HG03457 (cell line): ENCODE results near the gene CMTM5.

ENCODE experiments used
- ATAC-seq: cut with Tn5 transposase; IDR thresholded peaks from one replicate; pipeline ENCODE4 v1.9.1; 2021; ENCODE audit warnings: moderate number of reproducible peaks; ENCODE audit not compliant: unreplicated experiment

Gene CMTM5

GRCh38 chr14:23357261-23357660 is 19.6 kb upstream of the CMTM5 start:
- ATAC-seq: no peak

- no peak for ATAC-seq
These were observed 18.8 kb upstream of the CMTM5 start for GRCh38 chr14:23358042-23358441.

- ATAC-seq: no peak
These were observed 18.2 kb upstream of the CMTM5 start for GRCh38 chr14:23358553-23359166.

DNA sequence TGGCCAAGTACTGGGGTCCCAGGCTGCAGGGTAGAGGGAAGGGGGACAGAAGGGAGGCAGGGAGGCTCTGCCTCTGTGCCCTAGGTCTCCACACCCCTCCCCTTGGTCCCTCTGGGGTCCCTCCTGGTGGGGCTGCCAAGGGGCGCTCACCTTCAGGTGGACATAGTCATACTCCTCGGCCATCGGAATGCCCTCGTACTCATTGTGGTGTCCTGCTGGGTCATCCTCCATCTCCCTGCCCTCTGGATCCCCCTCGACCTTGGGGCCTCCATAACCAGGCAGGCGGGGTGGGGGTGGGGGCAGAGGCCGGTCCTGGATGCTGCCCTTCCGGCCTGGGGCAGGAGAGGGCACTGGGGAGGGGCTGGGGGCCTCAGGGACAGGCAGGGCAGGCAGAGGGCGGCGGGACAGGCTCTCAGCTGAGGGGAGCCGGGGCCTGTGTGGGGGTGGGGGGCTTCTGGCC is 17.6 kb upstream of the CMTM5 start:
- ATAC-seq: no peak

DNA sequence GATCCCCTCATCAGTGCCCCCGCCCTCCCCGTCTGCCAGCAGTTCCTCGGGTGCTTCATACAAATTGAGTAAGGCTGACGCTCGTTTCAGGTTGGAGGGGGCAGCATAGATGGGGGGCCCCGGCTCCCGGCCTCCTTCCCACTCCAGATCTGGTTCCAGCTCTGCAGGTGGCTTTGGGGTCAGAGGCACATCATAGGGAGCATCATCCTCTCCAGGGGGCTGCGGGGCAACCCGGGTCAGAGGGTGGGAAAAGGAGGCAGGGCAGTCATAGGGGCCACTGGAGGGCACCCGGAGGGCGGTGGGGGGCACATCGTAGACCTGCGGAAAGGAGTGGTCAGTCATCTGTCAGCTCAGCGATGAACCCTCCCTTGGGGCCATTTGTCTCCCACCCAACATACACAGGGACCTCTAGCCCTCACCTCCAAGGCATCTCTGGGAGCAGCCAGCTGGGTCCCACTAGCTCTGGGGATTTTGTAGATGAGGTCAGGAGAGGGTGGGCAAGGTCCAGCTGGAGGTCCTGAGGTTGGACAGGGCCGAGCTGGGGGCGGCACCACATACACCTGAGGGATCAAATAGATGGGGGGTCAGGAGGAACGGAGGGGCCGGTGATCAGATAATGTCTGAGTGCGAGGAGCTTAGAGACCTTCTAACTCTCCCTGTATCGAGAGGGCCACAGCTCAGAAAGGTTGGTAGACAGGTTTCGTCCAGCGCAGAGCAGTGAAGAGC is 17.0 kb upstream of the CMTM5 start:
- no peak for ATAC-seq

DNA sequence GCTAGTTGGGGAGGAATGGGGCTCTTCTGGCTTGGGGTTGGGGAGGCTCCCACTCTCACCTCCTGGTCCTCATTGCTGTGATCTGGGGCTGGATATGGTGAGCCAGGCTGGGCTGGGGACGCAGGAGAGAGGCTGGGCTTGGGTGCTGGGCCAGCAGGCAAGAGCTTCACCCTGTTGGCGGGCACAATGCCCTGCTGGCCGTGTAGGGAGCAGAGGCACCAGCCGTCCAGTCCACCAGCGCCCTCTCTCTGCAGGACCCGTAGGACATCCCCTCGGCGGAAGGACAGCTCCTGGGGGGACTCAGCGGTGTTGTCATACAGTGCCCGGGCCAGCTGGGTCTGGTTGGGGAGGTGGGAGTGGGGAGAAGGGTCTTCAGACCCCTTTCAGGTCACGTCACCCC is 16.4 kb upstream of the CMTM5 start:
- ATAC-seq: no peak

DNA sequence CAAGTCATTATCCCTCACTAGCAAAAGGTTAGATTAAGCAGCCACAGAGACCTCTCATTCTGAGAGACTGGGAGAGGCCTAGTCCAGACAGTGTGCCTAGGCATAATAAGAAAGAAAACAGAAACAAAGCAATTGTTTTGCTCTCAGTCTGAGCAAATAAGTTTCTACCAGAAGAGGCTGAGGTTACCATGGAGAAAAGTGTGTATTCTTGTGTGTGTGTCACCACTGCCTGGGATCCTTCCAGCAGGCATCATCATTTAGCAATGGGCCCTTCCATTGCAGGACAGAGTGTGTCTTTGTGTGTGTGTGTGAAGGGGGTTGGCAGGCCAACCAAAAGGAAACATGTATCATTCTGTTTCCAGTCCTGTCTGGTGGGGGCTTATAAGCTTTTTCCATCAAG is 15.5 kb upstream of the CMTM5 start:
- no peak for ATAC-seq

DNA sequence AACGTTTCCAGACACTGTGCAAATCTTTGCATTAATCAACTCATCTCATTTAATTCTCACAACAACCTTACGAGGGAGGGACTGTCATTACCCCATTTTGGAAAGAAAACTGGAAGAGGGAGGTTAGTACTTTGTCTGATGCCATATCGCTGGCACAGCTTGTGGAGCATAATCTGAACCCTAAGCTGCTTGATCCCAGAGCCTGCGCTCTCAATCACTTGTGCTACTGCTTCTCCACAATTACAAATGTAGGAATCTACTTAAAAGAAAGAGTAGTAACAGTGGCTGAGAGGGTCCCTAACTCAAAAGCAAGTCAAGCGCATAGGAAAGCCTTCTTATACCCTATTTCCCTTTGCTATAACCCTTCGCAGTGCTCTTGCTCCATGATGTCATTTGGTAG is 15.1 kb upstream of the CMTM5 start:
- ATAC-seq: no peak

DNA sequence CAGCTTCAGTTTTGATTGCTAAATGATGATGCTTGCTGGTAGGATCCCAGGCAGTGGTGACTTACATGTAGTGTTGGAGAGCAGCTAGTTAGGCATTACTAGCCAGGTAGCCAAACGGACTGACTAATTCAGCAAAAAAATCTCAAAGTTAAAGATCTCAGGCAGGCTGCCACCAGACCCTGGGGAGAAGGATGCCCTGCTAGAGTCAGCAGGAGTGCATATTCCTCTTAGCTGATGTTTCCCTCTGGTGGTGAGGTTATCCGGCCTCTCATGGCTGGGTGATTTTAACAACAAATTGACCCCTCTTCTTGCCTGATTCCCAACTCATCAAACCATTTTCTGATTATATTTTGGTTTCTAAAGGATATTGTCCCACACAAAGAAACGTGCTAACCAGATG is 14.6 kb upstream of the CMTM5 start:
- ATAC-seq: no peak

GRCh38 chr14:23364164-23365035 is 12.4 kb upstream of the CMTM5 start:
- no peak for ATAC-seq

GRCh38 chr14:23365036-23365731 is 11.7 kb upstream of the CMTM5 start, which contains the start of gene EFS:
Gene EFS, minus strand, starts transcription at chr14:23365172. Its CDS starts 147 bp downstream, at chr14:23365025.
- no peak for ATAC-seq

- no peak for ATAC-seq
These were observed 11.0 kb upstream of the CMTM5 start for GRCh38 chr14:23365732-23366425.

- ATAC-seq: no peak
These were observed 10.4 kb upstream of the CMTM5 start for GRCh38 chr14:23366426-23366921.

GRCh38 chr14:23370221-23370620 is 6.6 kb upstream of the CMTM5 start:
- ATAC-seq: no peak

DNA sequence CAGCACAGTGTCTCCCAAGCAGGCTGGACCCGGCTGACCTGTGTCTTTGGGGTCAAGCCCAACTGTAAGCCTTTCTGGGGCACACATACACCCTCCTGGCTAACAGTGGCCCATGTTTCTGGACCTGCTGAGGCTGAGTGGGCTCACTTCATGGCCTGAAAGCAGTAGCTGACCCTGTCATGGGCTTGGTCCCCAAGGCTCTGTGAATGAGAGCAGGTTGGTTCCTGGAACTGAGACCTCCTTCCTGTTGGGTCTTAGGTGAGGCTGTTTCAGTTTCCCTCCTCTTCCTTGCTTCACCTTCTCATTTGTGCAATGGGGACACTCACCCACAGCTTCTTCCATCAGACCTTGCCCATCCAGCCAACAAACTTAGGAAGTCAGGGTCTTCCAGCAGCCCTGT is 5.0 kb upstream of the CMTM5 start:
- no peak for ATAC-seq

DNA sequence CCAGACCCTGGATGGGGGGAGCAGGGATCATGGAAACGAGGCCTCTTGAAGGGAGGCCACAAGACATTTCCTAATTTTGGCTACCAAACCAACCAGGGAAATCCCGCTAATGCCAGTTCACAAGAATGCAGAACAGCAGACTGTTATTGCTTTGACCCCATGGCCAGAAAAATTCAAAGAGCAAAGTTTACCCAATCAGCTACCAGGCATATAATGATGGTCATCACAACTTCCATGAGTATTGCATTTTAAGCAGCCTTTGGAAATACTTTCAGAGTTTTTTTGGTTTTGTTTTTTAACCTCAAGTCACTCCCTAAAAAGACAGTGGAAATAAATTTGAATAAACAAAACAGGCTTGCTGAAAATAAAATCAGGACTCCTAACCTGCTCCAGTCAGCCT is 4.3 kb upstream of the CMTM5 start, which contains the start of gene IL25:
Gene IL25 (plus strand): TSS at position 301 of the 400 bp plus-strand sequence.
- ATAC-seq: no peak

GRCh38 chr14:23373041-23373440 is 3.8 kb upstream of the CMTM5 start:
- no peak for ATAC-seq

DNA sequence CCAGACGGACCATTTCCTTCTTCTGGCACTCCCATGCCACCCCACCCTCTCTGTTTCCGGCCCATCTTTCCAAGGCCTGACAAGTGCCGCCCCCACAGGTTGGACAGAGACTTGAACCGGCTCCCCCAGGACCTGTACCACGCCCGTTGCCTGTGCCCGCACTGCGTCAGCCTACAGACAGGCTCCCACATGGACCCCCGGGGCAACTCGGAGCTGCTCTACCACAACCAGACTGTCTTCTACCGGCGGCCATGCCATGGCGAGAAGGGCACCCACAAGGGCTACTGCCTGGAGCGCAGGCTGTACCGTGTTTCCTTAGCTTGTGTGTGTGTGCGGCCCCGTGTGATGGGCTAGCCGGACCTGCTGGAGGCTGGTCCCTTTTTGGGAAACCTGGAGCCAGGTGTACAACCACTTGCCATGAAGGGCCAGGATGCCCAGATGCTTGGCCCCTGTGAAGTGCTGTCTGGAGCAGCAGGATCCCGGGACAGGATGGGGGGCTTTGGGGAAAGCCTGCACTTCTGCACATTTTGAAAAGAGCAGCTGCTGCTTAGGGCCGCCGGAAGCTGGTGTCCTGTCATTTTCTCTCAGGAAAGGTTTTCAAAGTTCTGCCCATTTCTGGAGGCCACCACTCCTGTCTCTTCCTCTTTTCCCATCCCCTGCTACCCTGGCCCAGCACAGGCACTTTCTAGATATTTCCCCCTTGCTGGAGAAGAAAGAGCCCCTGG is 1.2 kb upstream of the CMTM5 start:
- no peak for ATAC-seq

DNA sequence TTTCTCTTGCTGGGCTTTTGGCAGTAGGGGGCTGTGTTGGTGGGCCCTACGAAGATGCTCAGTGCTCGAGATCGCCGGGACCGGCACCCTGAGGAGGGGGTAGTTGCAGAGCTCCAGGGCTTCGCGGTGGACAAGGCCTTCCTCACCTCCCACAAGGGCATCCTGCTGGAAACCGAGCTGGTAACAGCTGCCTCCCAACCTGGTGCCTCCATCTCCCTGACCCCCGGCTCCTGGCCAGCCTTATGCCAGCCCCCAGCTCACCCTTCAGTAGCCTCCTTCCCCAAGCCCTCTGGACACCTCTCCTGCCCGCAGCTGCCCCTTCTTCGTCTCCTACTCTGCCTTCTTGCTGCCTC is 328 bp downstream of the CMTM5 start:
- no peak for ATAC-seq
